Activated CD4-positive, alpha-beta T cell treated with anti-CD3 and anti-CD28 coated beads, Interleukin-2, amount 50 U/mL, for 16 hours (primary cell): ENCODE data around the gene LSAMP.

Source experiments
- DNase-seq: peaks from one replicate; pipeline ENCODE4 v3.0.0-alpha.2; 2020

LSAMP gene

DNA sequence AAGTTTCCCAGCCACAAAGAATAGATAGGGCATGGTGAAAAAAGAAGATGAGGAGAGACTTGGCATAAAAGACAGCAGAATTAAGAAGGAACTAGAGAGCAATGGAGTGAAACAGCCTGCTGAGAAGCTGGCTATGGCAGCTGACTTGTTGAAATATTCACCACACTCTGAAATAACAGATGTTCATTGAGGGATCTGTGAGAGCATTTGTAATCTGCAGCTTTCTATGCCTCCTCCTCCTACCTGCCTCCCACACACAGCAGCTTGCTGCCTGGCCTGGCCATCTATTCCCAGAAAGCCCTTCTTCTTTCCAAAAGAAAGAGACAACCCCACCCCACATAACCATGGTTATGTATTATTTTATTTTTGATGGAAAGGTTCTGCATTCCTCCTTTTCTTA, 518.1 kb downstream of the LSAMP start:
- no peak for DNase-seq

DNA sequence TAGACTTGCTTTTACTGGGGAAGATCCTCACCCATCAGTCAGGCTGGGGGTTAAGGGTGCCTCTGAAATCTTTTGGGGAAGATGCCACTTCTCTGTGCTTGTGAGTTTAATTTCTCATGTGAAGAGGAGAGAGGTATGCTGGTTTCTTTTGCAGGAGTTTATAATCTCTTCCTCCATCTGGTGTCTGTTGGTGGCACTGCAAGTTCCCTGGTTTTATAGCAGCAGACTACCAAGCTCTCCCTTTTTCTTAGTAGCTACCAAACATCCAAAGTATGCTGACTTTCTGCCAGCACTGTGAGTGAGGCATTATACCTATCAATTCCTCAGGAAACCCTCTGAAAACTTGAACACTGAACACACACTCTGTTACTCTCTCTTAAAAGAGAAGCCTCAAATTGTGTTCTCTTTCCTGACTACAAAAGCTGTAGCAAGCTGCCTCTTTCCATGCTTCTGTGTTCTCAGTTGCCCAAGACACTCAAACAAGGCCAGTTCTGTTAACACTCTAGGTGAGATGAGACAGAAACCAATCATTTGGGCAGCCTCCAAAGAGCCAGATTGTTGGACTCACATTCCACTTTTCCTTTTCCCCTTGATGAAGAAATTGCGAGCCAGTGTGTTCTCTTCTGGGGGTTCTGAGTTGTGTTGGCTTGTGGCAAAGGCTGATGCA, 522.5 kb downstream of the LSAMP start:
- DNase-seq, result no peak

DNA sequence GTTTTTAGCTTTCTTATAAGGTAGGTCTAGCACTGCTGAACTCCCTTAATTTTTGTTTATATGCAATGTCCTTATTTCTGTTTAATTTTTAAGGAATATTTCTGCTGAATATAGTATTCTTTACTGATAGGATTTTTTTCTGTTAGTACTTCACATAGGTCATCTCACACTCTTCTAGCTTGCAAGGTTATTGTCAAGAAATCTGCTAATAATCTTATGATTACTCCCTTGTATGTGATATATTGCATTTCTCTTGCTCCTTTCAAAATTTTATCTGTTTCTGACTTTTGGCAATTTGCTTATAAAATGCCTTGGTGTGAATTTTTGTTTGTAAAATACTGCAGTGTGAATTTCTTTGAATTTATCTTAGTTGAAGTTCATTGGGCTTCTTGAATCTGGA, 523.6 kb downstream of the LSAMP start:
- DNase-seq, result no peak

DNA sequence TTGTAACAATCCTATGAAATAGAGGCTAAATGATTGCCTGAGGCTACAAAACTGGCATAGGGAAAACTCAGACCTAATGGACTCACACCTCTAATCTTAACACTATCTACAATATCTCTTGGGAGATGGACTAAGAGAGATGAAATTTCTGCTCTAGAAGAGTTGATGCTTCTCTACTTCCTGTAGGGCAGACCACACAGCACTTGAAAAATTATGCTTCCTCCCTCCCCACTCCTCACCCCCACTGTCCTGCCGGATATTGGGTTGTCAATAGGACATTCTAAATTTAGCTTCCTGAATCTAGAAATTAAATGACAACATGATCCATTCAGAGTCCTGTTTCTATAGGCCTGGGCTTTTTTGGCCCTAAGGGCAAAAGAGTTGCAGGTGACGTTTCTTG, 526.4 kb downstream of the LSAMP start:
- DNase-seq, result no peak

DNA sequence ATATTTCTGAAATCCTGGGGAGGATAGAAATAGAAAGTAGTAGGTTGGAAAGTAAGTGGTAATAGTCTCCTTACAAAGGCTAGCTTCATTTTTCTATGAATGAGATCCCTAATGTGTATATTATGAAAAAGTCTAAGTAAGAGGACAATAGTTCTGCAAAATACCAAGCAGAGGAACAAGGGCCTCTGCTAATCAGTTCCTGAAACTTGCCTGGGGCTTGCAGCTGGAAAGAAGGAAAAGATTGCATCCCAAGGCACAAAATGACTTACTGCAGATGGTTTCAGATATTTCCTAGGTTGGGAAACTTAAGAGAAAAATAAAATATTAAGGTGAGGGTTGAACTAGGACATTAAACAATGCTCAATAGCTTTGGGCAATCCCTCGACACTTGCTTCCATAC, 528.4 kb downstream of the LSAMP start:
- no peak for DNase-seq

DNA sequence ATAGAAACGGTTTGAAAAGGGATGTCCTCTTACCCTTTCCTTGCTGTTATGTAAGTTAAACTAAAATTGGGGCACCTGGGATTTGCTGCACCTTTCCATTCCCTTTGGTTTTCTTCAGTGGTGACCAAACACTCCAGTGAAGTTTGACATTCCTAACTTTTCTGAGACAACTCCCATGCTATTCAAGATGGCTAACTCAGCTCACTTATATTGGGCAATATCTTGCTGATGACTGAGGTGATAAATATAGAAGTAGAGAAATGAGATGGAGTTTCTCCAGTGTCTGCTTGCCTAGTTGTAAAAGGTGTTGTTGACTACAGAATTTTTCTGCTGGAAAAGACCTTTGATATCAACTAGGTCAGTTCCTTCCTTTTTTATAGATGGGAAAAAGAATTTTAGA, 530.2 kb downstream of the LSAMP start:
- no peak for DNase-seq

DNA sequence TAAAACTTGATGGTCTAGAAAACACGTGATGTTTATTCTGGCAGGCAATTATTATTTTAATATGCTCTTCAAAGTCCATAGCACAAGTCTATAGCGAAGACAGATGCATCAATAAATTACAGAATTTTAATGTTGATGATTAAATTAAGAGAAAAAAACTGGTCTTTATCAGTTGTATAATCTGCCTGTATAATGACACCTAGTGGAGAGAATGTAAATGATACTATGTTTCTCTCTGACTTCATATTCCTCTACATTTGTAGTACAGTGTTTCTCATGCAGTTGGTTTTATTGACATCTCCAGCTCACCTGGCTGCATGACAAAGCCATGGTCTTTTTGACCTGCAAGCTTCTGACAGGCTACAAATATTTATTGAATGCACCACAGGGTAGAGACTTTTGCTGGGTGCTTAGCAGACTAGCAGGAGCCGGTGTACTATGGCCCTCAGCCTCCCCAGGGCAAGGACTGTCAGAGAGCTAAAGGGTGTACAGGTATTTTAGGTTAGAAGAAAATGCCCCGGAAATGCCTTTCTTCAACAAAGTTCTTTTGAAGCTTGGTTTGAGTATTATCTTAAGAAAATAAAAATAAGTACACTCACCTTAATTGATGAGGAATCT, 532.1 kb downstream of the LSAMP start:
- DNase-seq, result no peak

DNA sequence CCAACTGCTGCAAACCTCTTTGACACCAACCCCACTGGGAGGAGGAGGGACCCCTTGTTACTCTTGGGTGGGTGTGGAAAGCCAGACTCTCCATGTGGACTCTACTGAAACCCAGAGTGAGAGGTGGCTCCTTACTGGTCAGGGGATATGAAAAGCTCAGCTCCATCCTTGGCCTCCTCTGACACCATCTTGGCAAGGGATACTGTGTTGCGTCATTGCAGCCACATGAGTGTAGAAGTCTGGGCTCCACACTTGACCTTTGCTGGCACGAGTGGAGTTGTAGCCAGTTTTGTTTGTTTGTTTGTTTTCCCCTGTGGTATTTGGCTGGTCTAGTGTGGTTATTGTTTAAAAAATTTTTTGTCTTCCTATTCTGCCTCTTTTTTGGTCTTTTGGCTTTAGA, 532.9 kb downstream of the LSAMP start:
- DNase-seq, result no peak

DNA sequence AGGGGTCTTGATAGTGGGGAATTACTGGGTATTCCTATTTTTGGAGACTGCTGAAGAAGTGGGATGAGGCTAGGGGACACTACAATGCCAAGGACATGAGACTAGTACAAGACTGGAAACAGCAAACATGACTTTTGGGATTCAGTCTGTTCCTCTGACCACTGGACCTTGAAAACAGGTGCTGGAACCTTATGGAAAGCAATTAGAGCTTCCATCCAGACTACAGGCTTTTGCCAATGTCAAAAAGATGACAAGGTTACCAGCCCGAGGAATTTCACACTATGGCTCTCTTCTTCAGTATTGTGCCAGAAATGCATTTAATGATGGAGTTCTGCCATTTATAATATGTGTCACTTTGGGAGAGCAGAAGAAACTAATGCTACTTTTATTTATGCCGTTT, 539.4 kb downstream of the LSAMP start:
- DNase-seq, result no peak

DNA sequence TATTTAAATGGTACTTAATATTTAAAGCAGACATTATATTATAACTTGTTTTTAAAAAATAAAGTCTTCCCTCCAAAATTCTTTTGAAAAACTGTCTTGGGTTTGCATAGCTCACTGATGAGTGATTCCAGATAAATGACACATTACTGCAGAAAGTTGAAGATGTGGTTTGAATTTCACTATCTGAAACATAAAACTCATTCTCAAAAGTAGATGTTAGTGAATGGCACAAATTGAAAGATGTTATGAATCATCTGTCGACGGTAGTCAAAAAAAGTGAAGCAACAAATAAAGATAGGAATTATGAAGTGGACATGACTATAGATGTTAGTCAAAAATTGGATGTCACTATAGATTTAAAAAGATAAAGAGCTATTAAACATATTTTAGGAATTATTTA, 541.4 kb downstream of the LSAMP start:
- peak; percentile 24 for DNase-seq

DNA sequence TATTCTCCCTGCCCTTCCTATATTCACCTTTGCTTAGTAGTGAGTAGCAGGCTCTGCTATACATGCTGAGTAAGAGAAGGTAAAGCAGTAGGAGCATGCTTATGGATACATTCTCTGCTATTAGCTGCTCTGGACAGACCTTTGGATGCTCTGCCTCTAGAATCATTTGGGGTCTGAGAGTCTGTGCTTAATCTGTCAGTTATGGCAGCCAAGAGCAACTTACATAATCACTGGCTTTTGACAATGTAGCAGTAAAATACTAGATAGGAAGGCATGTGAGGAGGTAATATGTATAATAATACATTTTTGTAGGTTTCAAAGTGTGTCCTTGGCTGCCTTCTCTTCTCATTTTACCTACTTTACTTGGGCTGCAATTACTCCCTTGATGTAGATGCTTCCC, 544.3 kb downstream of the LSAMP start:
- DNase-seq, result no peak

DNA sequence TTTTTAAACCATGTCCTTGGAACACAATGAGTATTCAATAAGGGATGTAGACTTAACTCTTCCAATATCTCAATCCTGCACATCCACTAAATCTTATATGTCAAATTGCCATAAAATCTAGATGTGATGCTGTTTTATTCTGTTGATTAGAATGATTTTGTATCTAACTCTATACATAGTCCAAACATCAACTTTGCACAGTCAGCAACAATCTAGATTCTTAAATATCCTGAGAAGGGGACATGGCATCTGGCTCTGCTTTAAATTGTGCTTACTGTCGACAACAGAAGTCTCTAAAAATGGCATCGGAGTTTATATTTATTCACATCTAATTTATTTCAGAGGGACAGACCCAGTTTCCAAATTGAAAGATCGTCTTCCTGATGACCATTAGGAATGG, 545.8 kb downstream of the LSAMP start:
- DNase-seq, result no peak

DNA sequence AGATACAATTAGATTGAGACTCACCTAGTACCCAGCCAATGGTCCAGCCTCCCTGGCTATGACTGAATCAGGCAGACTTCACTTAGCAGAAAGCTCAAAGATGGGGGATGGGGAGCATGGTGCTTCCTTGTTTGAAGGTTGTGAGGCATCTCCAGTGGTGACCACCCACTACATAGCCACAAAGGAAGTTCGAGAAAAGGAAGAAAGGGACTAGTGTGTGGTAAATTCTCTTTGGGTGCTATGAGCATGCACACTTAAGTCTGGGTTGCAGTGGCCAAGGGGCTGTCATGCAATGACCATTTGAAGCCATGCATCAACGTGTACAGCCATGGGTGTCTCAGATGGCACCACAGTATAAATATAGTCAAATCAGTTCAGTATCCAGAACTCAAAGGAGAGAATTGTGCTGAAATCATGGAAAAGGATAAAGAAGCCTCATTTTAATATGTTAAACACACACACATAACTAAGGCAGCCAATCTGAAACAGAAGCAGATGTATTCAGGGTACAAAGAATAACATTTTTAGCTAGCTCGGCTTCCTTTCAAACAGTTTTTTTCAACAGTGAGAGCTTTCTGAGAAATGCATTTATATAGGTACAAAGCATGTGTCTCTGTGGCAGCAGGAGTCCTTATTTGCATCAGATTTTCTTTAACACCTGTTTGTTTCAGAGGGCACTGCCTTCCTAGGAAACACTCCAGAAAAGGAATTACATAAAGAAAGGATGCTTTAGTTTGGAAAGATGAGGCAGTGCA, 546.5 kb downstream of the LSAMP start:
- no peak for DNase-seq

DNA sequence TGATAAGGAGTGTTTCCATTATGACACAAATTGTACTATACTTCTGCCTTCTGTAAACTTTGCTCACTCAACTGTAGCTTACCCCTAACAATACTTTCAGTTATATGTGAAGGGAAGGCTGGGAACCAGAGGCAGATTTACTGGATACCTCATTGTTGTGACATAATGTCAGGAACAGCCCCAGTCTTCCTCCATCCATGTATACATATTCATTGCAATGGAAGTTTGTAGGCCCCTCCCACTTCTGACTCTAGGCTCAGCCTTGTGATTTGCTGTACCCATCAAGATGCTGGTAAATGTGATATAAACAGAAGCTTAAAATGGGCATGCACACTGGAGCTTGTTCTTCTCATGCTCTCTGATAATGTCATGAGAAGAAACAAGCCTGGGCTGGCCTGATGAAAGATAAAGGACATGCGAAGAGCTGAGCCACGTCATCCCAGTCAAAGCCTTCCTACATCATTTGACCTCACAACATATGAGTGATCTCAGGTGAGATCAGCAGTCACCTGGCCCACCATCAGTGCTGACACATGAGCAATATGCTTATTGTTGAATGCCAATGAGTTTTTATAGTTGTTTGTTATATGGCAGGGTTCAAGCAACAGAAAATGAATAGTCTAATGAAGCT, 554.2 kb downstream of the LSAMP start:
- no peak for DNase-seq

DNA sequence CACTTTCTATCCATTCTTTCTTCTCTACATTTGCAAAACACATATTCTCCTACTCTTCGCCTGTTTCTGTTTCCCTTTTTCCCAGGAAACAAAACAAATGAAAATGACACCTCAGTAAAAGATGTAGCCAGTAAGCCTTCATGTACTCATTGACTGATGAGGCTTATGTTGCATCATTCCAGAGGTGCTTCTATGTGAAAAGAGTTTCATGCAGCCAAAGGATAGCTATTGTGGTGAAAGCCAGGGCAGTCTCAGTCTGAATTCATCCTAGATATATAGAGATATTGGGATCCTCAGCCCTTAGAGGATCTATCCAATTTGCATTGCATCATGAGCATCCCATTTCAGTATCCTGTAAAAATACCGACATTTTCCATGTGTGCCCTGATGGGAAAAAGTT, 554.7 kb downstream of the LSAMP start:
- no peak for DNase-seq

DNA sequence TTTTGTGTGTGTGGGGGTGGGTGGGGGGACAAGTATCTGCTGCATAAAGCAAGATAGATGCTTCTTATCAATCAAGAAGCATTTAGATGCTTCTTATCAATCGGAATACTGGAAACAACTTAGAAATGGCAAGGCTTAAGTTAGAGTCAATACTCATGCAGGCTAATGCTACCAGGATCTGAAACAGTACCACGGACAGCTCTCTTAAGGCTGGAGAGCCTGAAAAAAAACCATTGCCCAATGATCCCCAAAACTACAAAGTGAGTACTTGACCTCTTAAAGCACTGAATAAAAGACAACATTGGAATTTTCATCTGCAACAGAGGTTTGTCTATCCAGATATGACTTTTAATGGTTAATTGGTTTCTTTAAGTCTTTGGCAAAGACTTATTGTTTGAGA, 559.7 kb downstream of the LSAMP start:
- no peak for DNase-seq

DNA sequence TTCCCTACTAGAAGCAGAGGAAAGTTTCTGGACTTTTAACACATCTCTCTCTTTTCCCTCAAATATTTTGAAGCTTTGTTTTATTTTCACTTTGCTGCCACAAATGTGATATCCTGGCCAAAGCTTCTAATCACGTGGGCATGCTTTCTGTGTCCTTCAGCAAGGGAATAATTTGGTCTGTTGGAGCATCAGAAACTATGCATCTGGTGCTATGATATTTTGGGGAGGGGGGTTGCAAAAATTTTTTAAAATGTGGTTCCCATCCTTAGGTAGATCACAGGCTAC, 567.7 kb downstream of the LSAMP start:
- DNase-seq, result no peak

DNA sequence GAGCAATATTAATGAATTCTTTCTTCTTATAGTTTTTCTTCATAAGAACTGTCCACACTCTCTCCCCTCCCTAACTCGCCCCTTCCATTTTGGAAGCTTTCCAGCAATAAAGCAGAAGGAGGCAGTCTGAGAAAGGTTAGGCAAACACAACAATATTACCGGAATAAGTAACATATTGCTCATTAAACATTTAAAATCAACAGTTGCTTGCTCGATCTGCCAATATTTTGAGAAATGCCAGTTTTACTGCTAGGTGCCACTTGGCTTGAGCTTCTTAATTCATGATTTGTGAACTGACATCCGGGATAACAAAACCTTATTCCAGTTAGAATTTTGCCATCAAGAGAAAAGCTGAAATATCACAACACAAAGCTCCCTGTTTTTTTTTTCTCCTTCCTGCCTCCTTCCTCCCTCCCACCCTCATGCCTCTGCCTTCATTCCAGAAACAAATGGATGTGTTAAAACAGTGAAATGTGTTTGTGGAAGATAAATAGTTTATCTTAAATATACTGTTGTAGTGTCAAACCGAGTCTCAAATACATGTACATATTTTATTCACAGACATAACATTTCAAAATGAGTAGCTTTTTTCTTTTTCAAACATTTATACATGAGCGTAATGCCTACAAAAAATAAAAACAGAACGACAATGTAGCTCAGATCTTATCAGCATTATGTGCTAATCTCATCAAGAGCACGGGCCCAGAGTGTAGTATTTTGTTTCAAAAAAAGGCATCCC, 568.2 kb downstream of the LSAMP start:
- no peak for DNase-seq

DNA sequence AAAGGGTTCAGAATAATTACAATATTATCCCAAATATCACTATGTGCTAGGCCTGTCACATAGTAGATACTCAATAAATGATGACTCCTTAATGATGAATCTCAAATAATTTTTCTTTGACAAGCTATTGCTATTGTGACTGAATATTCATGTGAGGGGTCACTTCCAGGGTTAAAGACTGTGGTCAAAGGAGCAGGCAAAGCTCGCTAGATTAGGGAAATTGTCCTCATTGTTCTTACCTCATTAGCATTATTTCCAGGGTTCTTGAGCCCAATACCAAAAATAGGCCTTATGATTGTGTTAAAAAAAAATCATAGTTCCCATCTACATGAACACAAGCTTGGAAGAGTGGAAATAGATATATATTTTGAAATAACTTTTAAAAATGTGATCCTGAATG, 569.8 kb downstream of the LSAMP start:
- DNase-seq, result no peak

DNA sequence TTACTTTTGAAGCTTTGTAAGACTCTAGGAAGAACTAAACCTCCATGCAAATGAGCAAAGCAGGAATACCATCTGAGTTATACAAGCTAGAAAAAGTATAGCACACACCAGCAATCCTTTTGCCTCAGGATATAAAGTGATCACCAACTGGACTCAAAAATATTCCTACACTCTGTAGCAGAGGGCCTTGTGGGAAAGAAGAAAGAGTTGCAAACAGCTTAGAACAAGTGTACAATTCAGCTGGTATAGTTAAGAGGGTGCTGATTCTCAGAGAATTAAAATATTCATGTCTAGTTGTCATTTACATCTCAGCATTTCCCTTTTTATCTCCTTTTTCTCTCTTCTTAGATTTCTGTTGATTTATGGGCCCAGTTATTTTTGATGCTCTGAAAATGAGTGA, 573.6 kb downstream of the LSAMP start:
- no peak for DNase-seq

DNA sequence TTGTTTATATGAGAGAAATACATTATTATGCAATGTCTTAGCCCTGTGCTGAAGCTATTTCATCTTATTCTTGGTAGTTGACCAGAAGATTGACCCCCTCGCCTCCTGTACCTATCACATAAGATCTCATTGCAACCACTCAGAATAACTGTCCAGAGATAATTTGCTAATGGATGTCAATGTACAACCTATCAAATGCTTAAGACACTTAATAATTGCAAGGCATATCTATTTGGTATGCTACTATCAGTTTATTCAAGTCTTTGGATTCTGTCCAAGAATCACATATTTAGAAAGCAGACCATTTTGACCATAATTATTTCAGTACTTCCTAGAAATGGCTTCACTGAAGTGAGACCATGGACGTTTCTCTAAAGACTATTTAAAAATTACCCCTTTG, 580.4 kb downstream of the LSAMP start:
- no peak for DNase-seq

DNA sequence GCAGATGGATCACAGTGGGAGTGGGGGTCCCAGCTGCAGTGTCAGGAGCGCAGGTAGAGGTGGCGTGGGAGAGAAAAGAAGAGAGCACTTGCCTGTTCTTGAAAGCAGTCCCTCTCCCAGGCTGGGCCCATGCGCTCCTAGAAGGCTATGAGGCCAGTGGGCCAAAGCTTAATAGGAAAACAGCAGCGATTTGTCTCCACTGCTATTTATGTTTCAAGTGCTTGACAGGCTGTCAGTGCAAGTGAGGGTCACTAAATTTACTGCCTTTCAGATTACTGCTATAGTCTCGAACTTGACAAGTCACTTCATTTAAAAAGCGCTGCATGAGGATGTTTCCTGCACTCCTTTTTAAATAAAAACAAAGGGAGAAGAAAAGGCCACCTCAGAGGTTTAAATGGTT, 582.4 kb downstream of the LSAMP start:
- no peak for DNase-seq

DNA sequence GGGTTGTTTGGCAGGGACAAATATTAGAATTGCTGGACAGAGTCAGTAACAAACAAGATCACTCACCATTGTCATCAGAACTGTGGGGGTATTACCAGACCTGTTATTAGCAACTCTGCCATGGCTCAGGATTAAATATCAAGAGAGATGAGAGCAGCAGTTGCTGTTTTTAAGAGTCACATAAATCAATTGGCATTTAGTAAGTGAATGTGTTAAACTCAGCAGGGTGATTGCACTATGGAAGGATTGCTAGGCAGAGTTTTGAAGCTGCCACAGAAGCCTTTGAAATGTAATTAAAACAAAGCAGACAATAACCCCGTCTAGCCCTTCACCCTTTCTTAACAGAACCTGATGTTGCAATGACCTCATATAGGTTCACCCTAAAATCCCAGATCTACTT, 583.2 kb downstream of the LSAMP start:
- DNase-seq, result no peak
